Stimulated activated CD8-positive, alpha-beta memory T cell treated with anti-CD3 and anti-CD28 coated beads, Interleukin-15, amount 100 ng/mL, for 4 hours (primary cell): ENCODE results near the gene ADGRD2.

Source experiments
- DNase-seq, 2 donors: peaks; one replicate each; pipeline ENCODE4 v3.0.0-alpha.2; 2020; ENCODE audit warnings: low read depth in 2 of 2

The ADGRD2 gene

DNA sequence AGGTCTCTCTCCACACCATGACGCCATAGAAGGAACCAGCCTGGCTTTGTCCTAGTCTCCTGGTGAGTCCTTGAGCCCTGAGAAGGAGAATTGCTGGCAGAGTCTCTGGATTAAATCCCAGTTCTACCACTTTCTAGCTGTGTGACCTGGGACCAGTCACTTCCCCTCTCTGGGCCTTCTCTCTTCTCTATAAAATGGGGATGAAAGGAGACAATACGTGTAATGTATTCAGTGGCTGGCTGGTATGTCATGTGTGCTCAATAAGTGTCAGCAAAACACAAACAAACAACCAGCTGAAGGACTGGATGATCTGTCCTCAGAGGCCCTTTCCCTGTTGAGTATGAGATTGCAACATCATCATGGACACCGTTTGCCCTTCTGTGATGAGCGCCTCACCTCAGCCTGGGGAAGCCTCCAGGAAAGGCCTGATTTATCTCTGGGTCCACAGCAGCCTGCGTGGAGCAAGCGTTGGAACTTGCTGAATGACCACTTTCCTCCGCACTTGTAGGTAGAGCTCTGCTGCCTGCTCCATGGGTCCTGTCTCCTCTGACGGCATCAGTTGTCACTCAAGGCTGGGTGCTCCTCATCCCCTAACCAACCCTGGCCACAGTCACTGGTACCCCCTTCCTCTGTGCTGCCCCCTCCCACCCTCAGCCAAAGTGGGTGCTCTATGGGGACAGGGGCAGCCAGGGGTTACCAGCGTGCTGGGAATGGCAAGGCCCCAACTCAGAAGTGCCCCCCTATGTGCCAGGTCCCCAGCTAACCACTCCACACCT lies 60.6 kb downstream of the ADGRD2 start:
- no peak for DNase-seq

DNA sequence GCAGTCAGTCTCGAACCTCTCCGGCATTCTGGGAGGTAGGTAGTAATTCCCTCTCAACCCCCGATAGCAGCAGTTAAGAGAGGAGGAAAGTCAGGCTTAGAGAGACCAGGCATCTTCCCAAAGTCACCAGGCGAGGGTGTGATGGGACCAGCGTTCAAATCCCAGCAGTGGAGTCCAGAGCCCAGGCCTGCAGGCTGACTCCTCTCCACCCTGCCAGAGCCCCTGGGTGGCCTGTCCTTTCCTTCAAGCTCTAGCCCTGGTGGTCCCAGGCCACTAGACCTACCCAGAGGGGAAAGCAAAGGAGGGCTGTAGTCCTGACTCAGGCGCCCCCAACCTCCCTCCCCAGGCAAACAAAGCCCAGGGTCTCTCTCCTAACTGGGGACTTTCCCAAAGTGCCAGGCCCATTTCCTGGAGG lies 61.2 kb downstream of the ADGRD2 start:
- no peak for DNase-seq

DNA sequence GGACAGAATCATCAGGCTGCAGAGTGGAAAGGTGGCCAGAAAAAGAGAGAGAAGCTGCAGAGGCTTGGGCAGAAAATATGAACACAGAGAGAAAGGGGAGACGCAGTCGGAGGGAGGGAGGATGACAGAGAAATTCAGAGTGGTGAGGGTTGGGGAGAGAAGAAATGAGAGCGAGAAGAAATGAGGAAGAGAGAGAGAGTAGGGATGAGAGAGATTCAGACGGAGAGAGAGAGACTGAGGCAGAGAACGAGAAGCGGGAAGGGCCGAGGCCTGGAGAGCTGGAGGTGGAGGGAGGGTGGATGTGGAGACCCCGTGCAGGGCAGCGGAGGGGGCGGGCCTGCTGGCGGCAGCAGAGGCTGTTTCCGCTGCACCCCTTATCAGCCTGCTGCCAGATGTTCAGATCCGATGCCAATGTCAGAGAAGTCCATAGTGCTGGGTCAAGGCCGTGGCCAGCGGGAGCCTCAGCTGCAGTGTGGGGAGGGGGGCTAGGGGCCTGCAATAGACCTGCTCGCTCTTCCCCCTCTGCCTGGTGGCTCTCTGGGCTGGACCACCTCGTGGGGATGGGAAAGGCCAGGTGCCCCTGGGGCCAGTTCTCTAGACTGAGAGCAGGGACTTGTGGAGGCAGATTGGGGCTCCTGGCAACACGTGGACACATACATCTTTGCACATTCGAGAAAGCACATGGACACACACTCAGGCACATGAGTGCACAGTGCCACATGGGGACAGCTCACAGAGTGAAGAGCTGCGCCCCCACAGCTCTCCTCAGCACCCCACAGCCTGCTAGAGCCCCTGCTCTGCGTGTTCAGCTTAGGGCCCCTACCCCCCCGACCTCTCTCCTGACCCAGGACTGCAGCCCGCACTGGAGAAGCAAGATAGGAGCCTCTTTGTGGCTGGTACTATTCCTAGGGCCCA lies 61.9 kb downstream of the ADGRD2 start:
- no peak for DNase-seq

DNA sequence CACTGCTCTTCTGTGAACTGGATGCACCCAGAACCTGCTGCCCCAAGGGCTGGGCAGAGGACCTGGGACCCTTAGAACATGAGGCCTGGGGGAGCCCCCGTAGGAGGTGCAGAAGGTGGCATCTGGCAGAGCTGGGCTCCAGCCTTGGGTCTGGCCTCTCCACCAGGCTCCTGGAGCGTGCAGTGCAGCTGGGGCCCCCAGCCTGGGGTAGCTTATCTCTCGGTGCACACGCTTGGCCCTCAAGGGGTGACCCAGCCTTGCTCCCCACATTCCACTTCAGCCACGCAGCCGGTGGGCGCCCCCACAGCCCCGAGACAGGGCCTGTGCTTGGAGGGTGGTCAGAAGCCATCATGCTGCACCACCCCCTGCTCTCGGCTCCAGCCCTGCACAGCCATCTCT lies 62.6 kb downstream of the ADGRD2 start:
- DNase-seq = no peak

DNA sequence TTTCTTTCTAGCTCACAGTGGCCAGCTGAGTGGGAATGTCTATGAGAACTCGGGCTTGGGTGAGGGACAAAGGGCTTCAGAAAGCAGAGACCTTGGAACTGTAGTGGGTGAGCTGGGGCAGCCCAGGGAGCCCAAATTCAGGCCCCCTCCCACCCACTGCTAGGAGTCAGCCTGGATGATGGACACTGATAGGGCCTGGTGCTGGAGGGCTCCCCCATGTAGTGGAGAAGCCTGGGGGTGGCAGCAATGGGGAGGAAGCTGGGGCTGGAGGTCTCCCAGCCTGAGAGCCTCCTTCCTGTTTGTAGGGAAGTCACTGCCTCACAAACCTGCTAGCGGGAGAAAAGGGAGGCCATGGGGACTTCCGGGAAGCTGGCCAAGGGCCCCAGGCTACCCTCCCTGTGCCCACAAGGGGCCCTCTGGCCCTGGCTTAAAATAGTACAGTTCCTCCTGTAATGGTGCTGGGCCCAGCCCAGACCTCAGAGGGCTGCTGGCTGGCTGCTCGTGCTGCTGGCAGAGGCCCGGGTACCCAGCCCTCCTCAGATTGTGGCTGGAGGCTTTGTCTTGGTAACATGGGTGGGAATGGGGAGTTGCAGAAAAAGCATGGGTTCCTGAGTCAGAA lies 63.2 kb downstream of the ADGRD2 start:
- DNase-seq = no peak

DNA sequence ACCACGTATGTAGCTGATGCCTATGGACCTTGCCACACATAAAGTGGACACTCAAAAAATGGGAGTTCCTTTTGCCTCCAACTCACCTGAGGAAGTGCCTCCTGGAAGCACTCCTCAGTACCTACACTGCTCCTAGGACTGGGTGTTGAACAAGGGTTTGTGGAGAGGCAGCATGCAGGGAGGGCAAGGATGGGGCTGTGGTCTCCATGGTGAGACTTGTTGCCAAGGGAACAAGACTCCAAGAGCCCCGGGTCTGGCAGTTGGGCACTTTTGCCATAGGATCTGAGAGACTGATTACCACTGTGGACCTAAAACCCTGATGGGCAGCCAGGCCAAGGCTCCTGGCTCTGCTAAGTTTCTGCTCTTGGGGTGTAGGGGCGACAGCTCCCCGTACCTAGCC lies 63.9 kb downstream of the ADGRD2 start:
- no peak for DNase-seq

DNA sequence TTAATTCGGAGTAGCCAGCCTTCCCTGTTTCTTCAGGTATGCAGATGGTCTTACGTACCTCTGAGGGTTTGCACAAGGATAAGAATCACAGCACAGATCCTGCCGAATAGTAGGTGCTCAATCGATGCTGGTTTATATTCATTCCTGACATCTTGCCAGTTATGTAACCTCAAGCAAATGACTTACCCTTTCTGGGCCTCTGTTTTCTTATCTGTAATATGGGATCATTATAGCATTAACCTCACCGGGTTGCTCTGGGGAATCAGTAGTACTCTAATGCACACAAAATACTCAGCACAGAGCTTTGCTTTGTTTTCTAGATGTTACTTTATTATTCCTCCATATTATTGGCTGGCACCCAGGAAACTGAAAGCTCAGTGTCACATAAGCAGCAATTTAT lies 64.6 kb downstream of the ADGRD2 start:
- DNase-seq = no peak

DNA sequence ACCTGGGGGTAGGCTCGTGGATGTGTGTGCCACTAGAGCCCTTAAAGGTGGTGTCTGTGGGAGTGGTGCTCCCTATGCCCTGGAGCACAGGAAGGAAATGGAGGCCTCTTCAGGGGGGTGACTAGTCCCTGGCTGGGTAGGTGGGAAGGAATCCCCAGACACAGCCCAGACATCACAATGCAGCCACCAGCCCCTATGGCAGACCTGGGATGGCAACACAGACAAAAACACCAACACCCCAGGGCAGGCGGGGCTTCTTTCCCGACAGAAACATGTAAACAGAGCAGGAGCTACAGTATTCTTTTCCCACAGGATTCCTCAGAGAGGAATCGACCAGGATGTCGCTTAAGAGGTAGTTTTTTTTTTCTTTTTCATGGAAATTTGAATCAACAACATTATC lies 67.3 kb downstream of the ADGRD2 start:
- DNase-seq = no peak

DNA sequence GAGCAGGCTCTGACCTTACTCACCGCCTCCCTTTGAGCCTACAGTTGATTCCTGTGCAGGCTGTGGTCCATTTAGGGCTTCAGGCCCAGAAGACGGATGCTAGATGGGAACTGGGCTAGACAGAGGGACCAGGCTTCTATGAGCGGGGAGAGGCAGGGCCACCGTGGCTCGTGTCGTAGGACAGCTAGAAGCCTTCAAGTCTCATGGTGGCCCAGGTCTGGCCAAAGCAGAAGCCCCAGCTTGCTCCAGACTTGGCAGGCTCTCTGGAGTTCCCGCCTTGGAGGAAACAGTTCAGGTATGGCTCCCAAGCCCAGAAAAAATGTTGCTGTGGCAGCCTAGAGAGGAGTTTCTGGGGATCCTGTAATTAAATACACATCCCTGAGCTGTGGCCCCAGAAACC lies 67.9 kb downstream of the ADGRD2 start:
- DNase-seq = no peak

DNA sequence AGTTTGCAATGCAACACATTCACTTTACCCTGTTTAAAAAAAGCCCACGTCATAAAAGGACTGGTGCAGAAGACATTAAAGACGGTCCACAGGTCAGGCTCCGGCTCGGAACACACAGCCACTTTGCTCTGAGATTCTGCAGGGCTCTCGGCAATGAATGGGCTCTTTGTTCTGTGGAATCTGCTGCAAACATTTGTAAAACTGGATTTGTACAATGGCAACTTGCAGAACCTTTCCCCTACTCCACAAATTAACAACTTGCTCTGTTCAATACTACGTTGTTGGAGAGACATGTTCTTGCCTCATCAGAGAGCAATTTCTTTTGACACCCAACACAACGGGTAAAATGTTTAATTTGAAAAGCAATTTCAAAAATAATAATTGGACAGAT lies 70.0 kb downstream of the ADGRD2 start:
- no peak for DNase-seq

DNA sequence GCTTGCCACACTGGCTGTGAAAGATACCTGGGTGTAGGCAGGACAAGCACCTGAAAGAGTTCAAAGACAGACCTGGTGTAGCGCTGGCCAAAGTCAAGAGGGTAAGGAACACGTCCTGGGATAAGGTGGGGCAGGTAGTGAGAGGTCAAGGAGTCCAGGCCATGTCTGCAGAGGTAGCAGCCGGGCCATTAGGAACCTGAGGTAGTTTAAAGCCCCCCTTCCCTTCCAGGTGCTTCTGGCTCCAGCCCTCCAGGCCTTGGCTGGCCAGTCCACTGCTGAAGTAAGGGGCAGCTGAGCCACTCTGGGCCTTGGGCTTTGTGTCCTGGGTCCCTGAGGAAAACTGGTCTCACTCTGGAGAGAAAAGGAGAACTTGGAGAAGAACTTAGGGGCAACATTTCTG lies 70.9 kb downstream of the ADGRD2 start:
- DNase-seq = no peak

DNA sequence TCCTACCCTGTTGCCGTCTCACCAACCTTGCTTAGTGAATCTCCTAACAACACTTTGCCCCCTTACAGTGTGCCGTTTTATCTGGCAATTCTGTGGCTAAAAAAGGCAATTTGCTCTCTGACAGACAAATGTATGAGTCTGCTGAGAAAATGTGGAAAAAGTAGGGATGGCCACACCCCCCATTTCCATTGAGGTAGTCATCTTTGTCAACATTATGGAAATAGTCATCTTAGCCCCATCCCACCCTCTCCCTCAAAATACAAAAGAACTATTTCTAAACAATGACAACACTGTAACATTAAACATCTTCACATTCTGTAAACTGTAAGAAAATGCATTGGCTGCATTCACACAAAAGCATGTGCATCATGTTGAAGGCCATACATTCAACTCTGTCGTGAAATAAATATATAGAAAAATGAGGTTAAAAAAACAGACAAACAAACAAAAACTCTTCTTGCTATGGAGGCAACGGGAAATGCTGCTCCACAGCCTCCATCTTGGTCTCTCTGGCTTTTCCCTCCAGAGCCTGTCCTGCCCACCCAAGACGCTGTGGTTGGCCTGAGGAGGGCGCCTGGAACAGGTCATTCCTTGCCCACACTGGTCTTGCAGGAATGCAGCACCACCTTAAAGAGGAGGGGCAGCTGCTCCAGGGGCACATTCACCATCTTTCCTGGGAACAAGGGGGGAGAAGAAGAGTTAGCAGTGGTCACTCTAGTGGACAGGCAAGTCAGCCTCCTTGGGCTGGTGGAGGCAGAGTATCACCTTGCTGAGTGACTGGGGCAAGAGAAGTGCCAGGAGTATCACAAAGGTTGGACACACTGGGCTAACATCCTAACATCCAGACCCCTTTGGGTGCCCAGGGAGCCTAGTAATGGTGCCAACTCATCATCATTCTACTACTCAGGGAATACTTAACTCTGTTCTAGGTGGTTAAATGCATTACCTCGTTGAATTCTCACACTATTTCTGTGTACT lies 72.2 kb downstream of the ADGRD2 start:
- no peak for DNase-seq

DNA sequence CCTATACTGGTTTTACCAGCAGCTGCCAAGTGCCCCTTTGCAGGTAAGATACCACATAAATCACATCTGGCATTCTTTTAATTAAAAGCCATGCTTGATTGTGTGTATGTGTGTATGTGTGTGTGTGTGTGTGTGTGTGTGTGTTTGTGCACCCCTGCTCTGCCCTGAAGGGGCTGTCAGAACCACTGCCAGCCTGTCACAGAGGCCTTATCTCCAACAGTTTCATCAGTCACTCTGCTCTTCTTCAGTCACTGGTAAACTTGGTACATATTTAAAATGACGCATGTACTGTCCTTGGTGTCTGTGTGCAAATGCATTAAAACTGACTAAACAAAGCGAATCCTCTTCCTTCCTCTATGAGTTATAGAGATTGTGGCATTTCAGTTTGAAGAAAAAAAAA lies 75.9 kb downstream of the ADGRD2 start:
- no peak for DNase-seq

DNA sequence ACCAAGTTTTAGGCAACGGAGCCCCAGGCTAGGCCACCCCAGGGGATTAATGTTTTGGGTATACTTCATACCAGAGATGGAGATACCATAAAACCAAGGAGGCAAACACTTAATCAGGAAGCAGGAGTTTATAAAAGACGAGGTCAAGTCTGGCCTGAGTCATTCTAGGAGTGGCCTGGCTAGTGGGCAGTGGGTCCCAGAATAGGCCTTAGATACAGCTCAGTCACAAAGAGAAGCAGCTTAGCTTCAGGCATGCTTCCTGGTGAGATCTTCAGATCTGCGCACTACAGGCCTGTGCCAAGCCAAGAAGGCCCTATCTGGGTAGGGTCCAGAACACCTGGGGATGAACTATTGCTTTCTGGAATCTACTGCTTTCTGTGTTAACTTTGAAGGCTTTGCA lies 77.5 kb downstream of the ADGRD2 start:
- no peak for DNase-seq
